A549 treated with ZK216348 at 1 μM for 4 hours (cell line): ENCODE results near the gene FA2H. TPM values are rescaled to one million over a fixed set of nuclear protein-coding genes. Genes with fewer than 3 reads are reported as not detected.

ENCODE experiments used
- total RNA-seq: library from RNA; stranded (reverse); fragments of 200-300 nt; extraction: Qiagen RNA extraction; gene quantifications from 5 replicates; pipeline ENCODE4 v1.2.3, GENCODE V29; 2022; ENCODE audit warnings: low read depth

The FA2H gene, protein sequence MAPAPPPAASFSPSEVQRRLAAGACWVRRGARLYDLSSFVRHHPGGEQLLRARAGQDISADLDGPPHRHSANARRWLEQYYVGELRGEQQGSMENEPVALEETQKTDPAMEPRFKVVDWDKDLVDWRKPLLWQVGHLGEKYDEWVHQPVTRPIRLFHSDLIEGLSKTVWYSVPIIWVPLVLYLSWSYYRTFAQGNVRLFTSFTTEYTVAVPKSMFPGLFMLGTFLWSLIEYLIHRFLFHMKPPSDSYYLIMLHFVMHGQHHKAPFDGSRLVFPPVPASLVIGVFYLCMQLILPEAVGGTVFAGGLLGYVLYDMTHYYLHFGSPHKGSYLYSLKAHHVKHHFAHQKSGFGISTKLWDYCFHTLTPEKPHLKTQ
- total RNA-seq = 27.5 to 33.7 TPM (median 32.1 TPM) in 5 replicates

DNA sequence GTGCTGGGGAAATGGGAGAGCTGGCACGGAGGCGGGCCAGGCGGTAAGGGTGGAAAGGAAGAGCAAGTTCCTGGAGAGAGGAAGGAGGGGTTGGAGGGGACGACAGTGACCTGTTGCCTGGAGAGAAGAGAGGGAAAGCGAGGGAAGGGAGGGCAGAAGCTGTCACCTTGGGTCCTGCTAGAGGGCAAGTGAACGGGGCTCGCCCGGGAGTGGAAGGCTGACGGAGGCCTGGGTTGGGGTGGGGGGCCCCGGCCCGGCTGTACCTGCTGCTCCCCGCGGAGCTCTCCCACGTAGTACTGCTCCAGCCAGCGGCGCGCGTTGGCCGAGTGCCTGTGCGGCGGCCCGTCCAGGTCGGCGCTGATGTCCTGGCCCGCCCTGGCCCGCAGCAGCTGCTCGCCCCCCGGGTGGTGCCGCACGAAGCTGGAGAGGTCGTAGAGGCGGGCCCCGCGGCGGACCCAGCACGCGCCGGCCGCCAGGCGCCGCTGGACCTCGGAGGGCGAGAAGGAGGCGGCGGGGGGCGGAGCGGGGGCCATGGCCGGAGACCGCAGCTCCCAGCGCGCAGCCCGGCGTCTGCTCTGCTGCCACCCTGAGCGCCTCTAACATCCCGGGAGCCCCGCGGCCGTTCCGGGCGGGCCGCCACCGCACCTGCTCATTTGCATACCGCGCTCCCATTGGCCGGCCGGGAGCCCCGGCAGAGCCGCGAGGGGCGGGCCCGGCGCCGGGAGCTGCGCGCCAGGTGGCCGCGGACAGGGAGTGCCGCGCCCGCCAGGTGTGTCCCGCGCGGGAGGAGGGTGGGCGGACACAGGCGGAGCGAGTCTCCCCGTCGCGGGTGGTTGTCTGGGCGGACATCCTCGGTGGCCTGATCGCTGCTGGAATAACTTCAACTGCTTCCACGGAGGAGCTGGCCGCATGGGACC is at the start of gene FA2H:
Gene FA2H (minus strand): TSS at position 598 of the 917 bp plus-strand sequence. CDS start 65 bp downstream, at position 533.

DNA sequence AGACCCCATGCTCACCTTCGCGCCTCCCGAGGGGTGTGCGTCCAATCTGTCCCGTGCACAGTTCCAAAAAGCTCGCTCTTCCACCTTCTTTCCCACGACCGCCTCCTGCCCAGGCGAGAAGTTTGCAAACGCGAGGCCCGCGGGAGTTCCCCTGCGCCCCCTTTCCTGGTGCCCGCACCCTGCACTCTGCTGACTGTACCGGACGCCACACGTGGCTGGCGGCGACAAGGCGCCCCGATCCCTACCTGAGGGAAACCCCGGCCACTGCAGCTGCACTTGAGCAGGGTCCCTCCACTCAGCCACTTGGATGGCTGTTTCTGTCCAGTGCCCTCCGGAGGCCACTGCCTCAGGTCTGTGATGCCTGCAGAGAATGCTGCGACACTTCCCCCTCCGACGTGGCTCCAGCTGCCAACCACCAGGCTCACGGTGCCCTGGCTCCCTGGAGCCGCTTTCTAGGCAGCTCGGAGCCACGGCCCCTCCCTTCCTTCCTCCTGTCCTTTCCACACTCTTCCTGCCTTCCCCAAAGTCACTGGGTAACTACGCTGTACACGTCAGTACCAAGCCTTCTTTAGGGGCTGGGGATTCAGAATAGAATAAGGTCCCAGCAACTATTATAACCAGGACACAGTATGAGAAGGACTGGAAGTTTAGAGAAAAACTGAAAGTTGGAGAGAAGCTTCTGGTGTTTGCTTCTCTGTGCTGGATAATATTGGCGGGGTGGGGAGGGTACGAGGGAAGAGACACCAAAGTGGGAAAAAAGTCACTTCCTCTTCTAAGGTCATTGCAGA is 74.0 kb downstream of the FA2H start, which contains the start of gene MLKL:
Gene MLKL (minus strand): TSS at position 425 of the 788 bp plus-strand sequence. CDS start 5,105 bp downstream, outside the sequence.

GRCh38 chr16:74666425-74667254 is 108.0 kb downstream of the FA2H start, which contains the start of gene RFWD3:
RFWD3 (minus strand) TSS chr16:74666877; CDS start chr16:74661449, 5,428 bp downstream.

Other genes with a start within 250 kb of the FA2H start
- gene GLG1, start 167.7 kb downstream of the FA2H start, total RNA-seq = 42.3 to 55.8 TPM (median 47.1 TPM) in 5 replicates
- 30.1 to 43.5 TPM (median 36.5 TPM) in 5 replicates for gene RFWD3, start 107.9 kb downstream of the FA2H start, total RNA-seq
- 32.7 to 41.0 TPM (median 34.9 TPM) in 5 replicates for gene MLKL, start 74.0 kb downstream of the FA2H start, total RNA-seq
- gene WDR59, start 210.3 kb upstream of the FA2H start, total RNA-seq = 23.4 to 34.2 TPM (median 31.0 TPM) in 5 replicates
- 19.0 to 26.4 TPM (median 24.8 TPM) in 5 replicates for gene ZNRF1, start 224.2 kb upstream of the FA2H start, total RNA-seq